ENCODE measurements around the gene NRXN3. TPM values are rescaled to one million over a fixed set of nuclear protein-coding genes. Genes with fewer than 3 reads are reported as not detected.

The NRXN3 gene
- total RNA-seq, 2 donors from 2014 or later: 1.3 to 2.3 TPM

GRCh38 chr14:79295385-79295784 is 1125.2 kb downstream of the NRXN3 start:
- Histone ChIP-seq H3K36me3 (replicated peaks in 1 of 2; ENCODE audit: insufficient read depth in 1 of 2, low read depth in 2 of 2) (no peaks in the 10 kb centered on the region), H3K4me3 (no peak overlapping the region), H3K27me3 (no peaks in the 10 kb centered on the region), H3K9me3 (no peaks in the 10 kb centered on the region), H3K4me1 (peaks cover 9% of the 10 kb centered on the region), H3K27ac (no peak overlapping the region)
- ATAC-seq (no peak), DNase-seq (no peak)
- intact Hi-C loops (cut with DNase I): no loop called here
- no peak for TF ChIP-seq POLR2A (IDR thresholded peaks at IDR 0.05)
- TF ChIP-seq CTCF (IDR thresholded peaks at IDR 0.05): no peak

- H3K27ac ChIP-seq: no peak overlapping the region
- TF ChIP-seq CTCF (IDR thresholded peaks at IDR 0.05) (no peak), POLR2A (IDR thresholded peaks at IDR 0.05) (no peak)
- 31 to 38% methylated on average over 4 of the region's 4 CpGs for WGBS, 2 donors
- no peak for DNase-seq
- H3K4me3 ChIP-seq: no peak overlapping the region
- no peaks in the 10 kb centered on the region for H3K27me3 ChIP-seq
- H3K36me3 ChIP-seq (replicated peaks in 1 of 2; ENCODE audit: insufficient read depth in 1 of 2, low read depth in 2 of 2): no peaks in the 10 kb centered on the region
- intact Hi-C loops (cut with DNase I): no loop called here
- H3K9me3 ChIP-seq: no peaks in the 10 kb centered on the region
- peaks cover 9% of the 10 kb centered on the region for H3K4me1 ChIP-seq
- no peak for ATAC-seq
Observed at GRCh38 chr14:79298373-79298772, 1128.2 kb downstream of the NRXN3 start.

GRCh38 chr14:79299162-79299561 is 1129.0 kb downstream of the NRXN3 start:
- TF ChIP-seq CTCF (IDR thresholded peaks at IDR 0.05): no peak
- no peak for TF ChIP-seq POLR2A (IDR thresholded peaks at IDR 0.05)
- Histone ChIP-seq H3K27ac (no peak overlapping the region), H3K27me3 (no peaks in the 10 kb centered on the region), H3K4me3 (no peak overlapping the region), H3K4me1 (peaks cover 9% of the 10 kb centered on the region), H3K9me3 (no peaks in the 10 kb centered on the region), H3K36me3 (replicated peaks in 1 of 2; ENCODE audit: insufficient read depth in 1 of 2, low read depth in 2 of 2) (no peaks in the 10 kb centered on the region)
- DNase-seq: no peak
- 42 to 70% methylated on average over 1 of the region's 1 CpG for WGBS, 2 donors
- intact Hi-C loops (cut with DNase I): no loop called here
- no peak for ATAC-seq

GRCh38 chr14:79304279-79304678 is 1134.1 kb downstream of the NRXN3 start:
- TF ChIP-seq POLR2A (IDR thresholded peaks at IDR 0.05): no peak
- no peaks in the 10 kb centered on the region for H3K4me1 ChIP-seq
- no peak for DNase-seq
- no peak for ATAC-seq
- H3K4me3 ChIP-seq: no peak overlapping the region
- H3K27ac ChIP-seq: no peak overlapping the region
- intact Hi-C loops (cut with DNase I): no loop called here
- no peaks in the 10 kb centered on the region for H3K27me3 ChIP-seq
- H3K36me3 ChIP-seq (replicated peaks in 1 of 2; ENCODE audit: insufficient read depth in 1 of 2, low read depth in 2 of 2): no peaks in the 10 kb centered on the region
- H3K9me3 ChIP-seq: no peaks in the 10 kb centered on the region

GRCh38 chr14:79306546-79306945 is 1136.4 kb downstream of the NRXN3 start:
- 67 to 71% methylated on average over 2 of the region's 2 CpGs for WGBS, 2 donors
- no peak overlapping the region for H3K4me3 ChIP-seq
- no peak overlapping the region for H3K27ac ChIP-seq
- no peaks in the 10 kb centered on the region for H3K27me3 ChIP-seq
- TF ChIP-seq POLR2A (IDR thresholded peaks at IDR 0.05): no peak
- TF ChIP-seq CTCF (IDR thresholded peaks at IDR 0.05): no peak
- no peaks in the 10 kb centered on the region for H3K36me3 ChIP-seq (replicated peaks in 1 of 2; ENCODE audit: insufficient read depth in 1 of 2, low read depth in 2 of 2)
- H3K4me1 ChIP-seq: no peaks in the 10 kb centered on the region
- DNase-seq (no peak), ATAC-seq (no peak)
- intact Hi-C loops (cut with DNase I): no loop called here
- no peaks in the 10 kb centered on the region for H3K9me3 ChIP-seq

All from body of pancreas (tissue), 4 donors.